ENCODE measurements around the gene SNX10.

The SNX10 gene

GRCh38 chr7:26368542-26368941, 76.9 kb downstream of the SNX10 start:
- H3K36me3 ChIP-seq (ENCODE audit: control insufficient read depth, insufficient read depth, low read length), result no peaks in the 10 kb centered on the region
- no peak overlapping the region for H3K4me3 ChIP-seq (ENCODE audit: extremely low read depth, insufficient read depth, low read length, poor library complexity, severe bottlenecking)
- no peaks in the 10 kb centered on the region for H3K9me3 ChIP-seq (ENCODE audit: control insufficient read depth, low read length)
- WGBS, 2 experiments (ENCODE audit: insufficient coverage in 2 of 2), result no CpG with 5 or more reads among the region's 2 CpGs
- H3K27ac ChIP-seq (ENCODE audit: low read depth, low read length, severe bottlenecking), result no peak overlapping the region
- H3K4me1 ChIP-seq (ENCODE audit: control insufficient read depth, insufficient read depth, low read length, poor library complexity, severe bottlenecking), result no peaks in the 10 kb centered on the region

GRCh38 chr7:26369593-26369992, 77.9 kb downstream of the SNX10 start:
- H3K27ac ChIP-seq (ENCODE audit: low read depth, low read length, severe bottlenecking), result no peak overlapping the region
- WGBS, 2 experiments (ENCODE audit: insufficient coverage in 2 of 2), result 10 to 33% methylated on average over 2 to 3 of the region's 4 CpGs
- H3K9me3 ChIP-seq (ENCODE audit: control insufficient read depth, low read length), result no peaks in the 10 kb centered on the region

GRCh38 chr7:26370011-26370410, 78.3 kb downstream of the SNX10 start:
- WGBS, 2 experiments (ENCODE audit: insufficient coverage in 2 of 2), result 94 to 100% methylated on average over 2 of the region's 5 CpGs
- Histone ChIP-seq H3K36me3 (ENCODE audit: control insufficient read depth, insufficient read depth, low read length) (no peaks in the 10 kb centered on the region), H3K4me3 (ENCODE audit: extremely low read depth, insufficient read depth, low read length, poor library complexity, severe bottlenecking) (no peak overlapping the region), H3K9me3 (ENCODE audit: control insufficient read depth, low read length) (no peaks in the 10 kb centered on the region), H3K27ac (ENCODE audit: low read depth, low read length, severe bottlenecking) (no peak overlapping the region), H3K4me1 (ENCODE audit: control insufficient read depth, insufficient read depth, low read length, poor library complexity, severe bottlenecking) (no peaks in the 10 kb centered on the region)

More at GRCh38 chr7:26369593-26369992, 77.9 kb downstream of the SNX10 start:
- H3K36me3 ChIP-seq (ENCODE audit: control insufficient read depth, insufficient read depth, low read length), result no peaks in the 10 kb centered on the region
- no peak overlapping the region for H3K4me3 ChIP-seq (ENCODE audit: extremely low read depth, insufficient read depth, low read length, poor library complexity, severe bottlenecking)
- H3K4me1 ChIP-seq (ENCODE audit: control insufficient read depth, insufficient read depth, low read length, poor library complexity, severe bottlenecking), result no peaks in the 10 kb centered on the region

GRCh38 chr7:26372249-26372648, 80.6 kb downstream of the SNX10 start:
- H3K9me3 ChIP-seq (ENCODE audit: control insufficient read depth, low read length), result no peaks in the 10 kb centered on the region
- no peaks in the 10 kb centered on the region for H3K36me3 ChIP-seq (ENCODE audit: control insufficient read depth, insufficient read depth, low read length)
- WGBS, 2 experiments (ENCODE audit: insufficient coverage in 2 of 2), result 67% methylated on average over 1 of the region's 3 CpGs; no CpG with 5 or more reads in 1 of the 2 experiments
- no peak overlapping the region for H3K27ac ChIP-seq (ENCODE audit: low read depth, low read length, severe bottlenecking)
- H3K4me3 ChIP-seq (ENCODE audit: extremely low read depth, insufficient read depth, low read length, poor library complexity, severe bottlenecking), result no peak overlapping the region
- no peaks in the 10 kb centered on the region for H3K4me1 ChIP-seq (ENCODE audit: control insufficient read depth, insufficient read depth, low read length, poor library complexity, severe bottlenecking)

GRCh38 chr7:26372704-26373103, 81.0 kb downstream of the SNX10 start:
- no CpG with 5 or more reads among the region's 2 CpGs for WGBS, 2 experiments (ENCODE audit: insufficient coverage in 2 of 2)
- Histone ChIP-seq H3K4me3 (ENCODE audit: extremely low read depth, insufficient read depth, low read length, poor library complexity, severe bottlenecking) (no peak overlapping the region), H3K27ac (ENCODE audit: low read depth, low read length, severe bottlenecking) (no peak overlapping the region), H3K36me3 (ENCODE audit: control insufficient read depth, insufficient read depth, low read length) (no peaks in the 10 kb centered on the region), H3K9me3 (ENCODE audit: control insufficient read depth, low read length) (no peaks in the 10 kb centered on the region), H3K4me1 (ENCODE audit: control insufficient read depth, insufficient read depth, low read length, poor library complexity, severe bottlenecking) (no peaks in the 10 kb centered on the region)

- peak overlapping the region; percentile 14 for H3K4me3 ChIP-seq (ENCODE audit: extremely low read depth, insufficient read depth, low read length, poor library complexity, severe bottlenecking)
Measured at GRCh38 chr7:26374647-26375373, 83.1 kb downstream of the SNX10 start.

GRCh38 chr7:26375726-26376174, 84.1 kb downstream of the SNX10 start:
- Histone ChIP-seq H3K9me3 (ENCODE audit: control insufficient read depth, low read length) (no peaks in the 10 kb centered on the region), H3K4me1 (ENCODE audit: control insufficient read depth, insufficient read depth, low read length, poor library complexity, severe bottlenecking) (no peaks in the 10 kb centered on the region), H3K27ac (ENCODE audit: low read depth, low read length, severe bottlenecking) (peak overlapping the region; percentile 11), H3K4me3 (ENCODE audit: extremely low read depth, insufficient read depth, low read length, poor library complexity, severe bottlenecking) (peak overlapping the region; percentile 57), H3K36me3 (ENCODE audit: control insufficient read depth, insufficient read depth, low read length) (no peaks in the 10 kb centered on the region)
- WGBS, 2 experiments (ENCODE audit: insufficient coverage in 2 of 2), result 10 to 17% methylated on average over 6 to 9 of the region's 14 CpGs

More at GRCh38 chr7:26374647-26375373, 83.1 kb downstream of the SNX10 start:
- 80% methylated on average over 1 of the region's 6 CpGs; no CpG with 5 or more reads in 1 of the 2 experiments for WGBS, 2 experiments (ENCODE audit: insufficient coverage in 2 of 2)
- no peak overlapping the region for H3K27ac ChIP-seq (ENCODE audit: low read depth, low read length, severe bottlenecking)
- H3K4me1 ChIP-seq (ENCODE audit: control insufficient read depth, insufficient read depth, low read length, poor library complexity, severe bottlenecking), result no peaks in the 10 kb centered on the region
- H3K9me3 ChIP-seq (ENCODE audit: control insufficient read depth, low read length), result no peaks in the 10 kb centered on the region
- no peaks in the 10 kb centered on the region for H3K36me3 ChIP-seq (ENCODE audit: control insufficient read depth, insufficient read depth, low read length)

- Histone ChIP-seq H3K4me1 (ENCODE audit: control insufficient read depth, insufficient read depth, low read length, poor library complexity, severe bottlenecking) (no peaks in the 10 kb centered on the region), H3K9me3 (ENCODE audit: control insufficient read depth, low read length) (no peaks in the 10 kb centered on the region), H3K36me3 (ENCODE audit: control insufficient read depth, insufficient read depth, low read length) (no peaks in the 10 kb centered on the region), H3K4me3 (ENCODE audit: extremely low read depth, insufficient read depth, low read length, poor library complexity, severe bottlenecking) (peak overlapping the region; percentile 57), H3K27ac (ENCODE audit: low read depth, low read length, severe bottlenecking) (peak overlapping the region; percentile 85)
- 1% methylated on average over 62 to 72 of the region's 88 CpGs for WGBS, 2 experiments (ENCODE audit: insufficient coverage in 2 of 2)
Measured at GRCh38 chr7:26376175-26376917, 84.7 kb downstream of the SNX10 start.

GRCh38 chr7:26378016-26378415, 86.4 kb downstream of the SNX10 start:
- WGBS, 2 experiments (ENCODE audit: insufficient coverage in 2 of 2), result 82 to 84% methylated on average over 7 of the region's 7 CpGs
- Histone ChIP-seq H3K27ac (ENCODE audit: low read depth, low read length, severe bottlenecking) (no peak overlapping the region), H3K36me3 (ENCODE audit: control insufficient read depth, insufficient read depth, low read length) (no peaks in the 10 kb centered on the region), H3K4me1 (ENCODE audit: control insufficient read depth, insufficient read depth, low read length, poor library complexity, severe bottlenecking) (no peaks in the 10 kb centered on the region), H3K9me3 (ENCODE audit: control insufficient read depth, low read length) (no peaks in the 10 kb centered on the region), H3K4me3 (ENCODE audit: extremely low read depth, insufficient read depth, low read length, poor library complexity, severe bottlenecking) (no peak overlapping the region)

GRCh38 chr7:26379711-26380110, 88.0 kb downstream of the SNX10 start:
- no peak overlapping the region for H3K27ac ChIP-seq (ENCODE audit: low read depth, low read length, severe bottlenecking)
- WGBS, 2 experiments (ENCODE audit: insufficient coverage in 2 of 2), result 100% methylated on average over 1 of the region's 3 CpGs; no CpG with 5 or more reads in 1 of the 2 experiments

More at GRCh38 chr7:26379711-26380110, 88.0 kb downstream of the SNX10 start:
- Histone ChIP-seq H3K4me1 (ENCODE audit: control insufficient read depth, insufficient read depth, low read length, poor library complexity, severe bottlenecking) (no peaks in the 10 kb centered on the region), H3K9me3 (ENCODE audit: control insufficient read depth, low read length) (no peaks in the 10 kb centered on the region), H3K36me3 (ENCODE audit: control insufficient read depth, insufficient read depth, low read length) (no peaks in the 10 kb centered on the region), H3K4me3 (ENCODE audit: extremely low read depth, insufficient read depth, low read length, poor library complexity, severe bottlenecking) (no peak overlapping the region)
